ENCODE data around the gene TRANK1.
A peak's percentile ranks its signal among the peaks of the same experiment; 100 is the strongest.

- TF ChIP-seq CTCF (IDR thresholded peaks at IDR 0.05), result no peak
- TF ChIP-seq POLR2A (IDR thresholded peaks at IDR 0.05), result peak; percentile 49 to 62
Measured at GRCh38 chr3:36907911-36908646, 36.8 kb downstream of the TRANK1 start.
